GM23338 (cell line): Measurements from ENCODE around the gene MAST3. TPM values are rescaled to one million over a fixed set of nuclear protein-coding genes. Genes with fewer than 3 reads are reported as not detected.

Experiments
- ATAC-seq: fragments of 200-7000 bp; cut with Tn5 transposase; 3 replicates; pipeline ENCODE4 v1.9.1; 2020
- DNase-seq: peaks from one replicate; pipeline ENCODE4 v3.0.0-alpha.2; 2015; ENCODE audit warnings: low spot score
- H2AFZ ChIP-seq: fragments of 200-600 bp; sonication (generic); 2 replicates; pipeline ENCODE4 v1.8.0; 2016; ENCODE audit warnings: antibody characterized with exemption, mild to moderate bottlenecking, moderate library complexity
- H3F3A ChIP-seq: fragments of 200-600 bp; sonication (generic); replicated peaks from 2 replicates; pipeline ENCODE4 v1.8.0; 2017; ENCODE audit warnings: antibody characterized with exemption, mixed run types, low read depth
- H3K27ac ChIP-seq: fragments of 200-600 bp; sonication (generic); 2 replicates; pipeline ENCODE4 v1.6.1; 2016; ENCODE audit warnings: low read depth
- H3K27me3 ChIP-seq: fragments of 200-600 bp; sonication (generic); 2 replicates; pipeline ENCODE4 v1.8.0; 2016; ENCODE audit warnings: mild to moderate bottlenecking, mixed run types, moderate library complexity; ENCODE audit not compliant: insufficient read depth
- H3K36me3 ChIP-seq: fragments of 200-600 bp; sonication (generic); 2 replicates; pipeline ENCODE4 v1.8.0; 2016; ENCODE audit warnings: mild to moderate bottlenecking; ENCODE audit not compliant: insufficient read depth
- H3K4me1 ChIP-seq: fragments of 200-600 bp; sonication (generic); 2 replicates; pipeline ENCODE4 v1.8.0; 2016; ENCODE audit warnings: mild to moderate bottlenecking, moderate library complexity; ENCODE audit not compliant: insufficient read depth
- H3K4me2 ChIP-seq: fragments of 200-600 bp; sonication (generic); 2 replicates; pipeline ENCODE4 v1.7.1; 2017; ENCODE audit warnings: mixed run types
- H3K4me3 ChIP-seq: fragments of 200-600 bp; sonication (generic); 2 replicates; pipeline ENCODE4 v1.6.1; 2016; ENCODE audit warnings: mixed run types
- H3K79me2 ChIP-seq: fragments of 200-600 bp; sonication (generic); replicated peaks from 2 replicates; pipeline ENCODE4 v1.8.0; 2017; ENCODE audit warnings: mild to moderate bottlenecking; ENCODE audit not compliant: insufficient read depth
- H3K9me2 ChIP-seq: fragments of 200-600 bp; sonication (generic); 2 replicates; pipeline ENCODE4 v1.8.0; 2017; ENCODE audit not compliant: insufficient read depth
- H4K20me1 ChIP-seq: fragments of 200-600 bp; sonication (generic); replicated peaks from 2 replicates; pipeline ENCODE4 v1.8.0; 2017; ENCODE audit warnings: mild to moderate bottlenecking; ENCODE audit not compliant: insufficient read depth
- H3K27ac Mint-ChIP-seq: 2 replicates; pipeline ENCODE4 v1.8.0; 2020; ENCODE audit warnings: inconsistent platforms, mild to moderate bottlenecking, moderate library complexity, mixed read lengths
- H3K27me3 Mint-ChIP-seq: 3 replicates; pipeline ENCODE4 v1.8.0; 2022; ENCODE audit warnings: low read depth, mild to moderate bottlenecking, moderate library complexity, mixed read lengths, inconsistent platforms; ENCODE audit not compliant: insufficient read depth, poor library complexity
- H3K36me3 Mint-ChIP-seq: 3 replicates; pipeline ENCODE4 v1.8.0; 2021; ENCODE audit warnings: low read depth, mild to moderate bottlenecking, inconsistent platforms, moderate library complexity, mixed read lengths
- H3K4me1 Mint-ChIP-seq: 3 replicates; pipeline ENCODE4 v1.8.0; 2020; ENCODE audit warnings: mild to moderate bottlenecking, inconsistent platforms, mixed read lengths
- H3K4me3 Mint-ChIP-seq: 3 replicates; pipeline ENCODE4 v1.8.0; 2021; ENCODE audit warnings: moderate library complexity, mild to moderate bottlenecking, inconsistent platforms, mixed read lengths
- H3K9me3 Mint-ChIP-seq: 3 replicates; pipeline ENCODE4 v1.8.0; 2020; ENCODE audit warnings: moderate library complexity, mild to moderate bottlenecking, inconsistent platforms, mixed read lengths
- CREB1 ChIP-seq: fragments of 250-450 bp; sonication (Bioruptor Pico); IDR thresholded peaks from 2 replicates; pipeline ENCODE4 v1.5.0; 2020; ENCODE audit warnings: low read depth, mild to moderate bottlenecking, moderate library complexity
- CTCF ChIP-seq, 2 experiments: fragments of 200-600 bp in 1 of 2; sonication (generic) in 1 of 2; conservative IDR thresholded peaks; 2 replicates each; pipeline versions ENCODE4 v1.5.1 to v1.6.1; 2016 to 2017; ENCODE audit warnings: antibody characterized with exemption in 2 of 2, low read depth in 2 of 2, mild to moderate bottlenecking in 2 of 2, moderate library complexity in 1 of 2
- EZH2 ChIP-seq: fragments of 200-600 bp; sonication (generic); IDR thresholded peaks from one replicate; pipeline ENCODE4 v1.8.0; 2017; ENCODE audit warnings: antibody characterized with exemption, mild to moderate bottlenecking, low read depth; ENCODE audit not compliant: unreplicated experiment
- EZH2phosphoT487 ChIP-seq: fragments of 200-600 bp; sonication (generic); IDR thresholded peaks from one replicate; pipeline ENCODE4 v1.8.1; 2018; ENCODE audit warnings: antibody characterized with exemption; ENCODE audit not compliant: unreplicated experiment
- REST ChIP-seq: IDR thresholded peaks from one replicate; pipeline ENCODE4 v1.6.1; 2018; ENCODE audit warnings: antibody characterized with exemption; ENCODE audit not compliant: unreplicated experiment
- polyA plus RNA-seq: library from polyadenylated mRNA; unstranded; fragments of >200 nt; fragmentation: Nextera tagmentation; extraction: Ambion mirVana; gene quantifications from 2 replicates; pipeline ENCODE4 v1.2.1, GENCODE V29; 2016
- total RNA-seq: library from RNA; depleted of rRNA; stranded (reverse); fragments of >200 nt; shearing (Covaris generic); gene quantifications from 2 replicates; pipeline ENCODE4 v1.2.3, GENCODE V29; 2014
- TF ChIP-seq, protein P1 (sequence below): IDR thresholded peaks from 2 replicates; pipeline ENCODE4 v1.6.1; 2016; ENCODE audit warnings: antibody characterized with exemption

Gene MAST3
- total and polyA plus RNA-seq, 2 experiments from 2014 or later, result 5.6 to 8.8 TPM

DNA sequence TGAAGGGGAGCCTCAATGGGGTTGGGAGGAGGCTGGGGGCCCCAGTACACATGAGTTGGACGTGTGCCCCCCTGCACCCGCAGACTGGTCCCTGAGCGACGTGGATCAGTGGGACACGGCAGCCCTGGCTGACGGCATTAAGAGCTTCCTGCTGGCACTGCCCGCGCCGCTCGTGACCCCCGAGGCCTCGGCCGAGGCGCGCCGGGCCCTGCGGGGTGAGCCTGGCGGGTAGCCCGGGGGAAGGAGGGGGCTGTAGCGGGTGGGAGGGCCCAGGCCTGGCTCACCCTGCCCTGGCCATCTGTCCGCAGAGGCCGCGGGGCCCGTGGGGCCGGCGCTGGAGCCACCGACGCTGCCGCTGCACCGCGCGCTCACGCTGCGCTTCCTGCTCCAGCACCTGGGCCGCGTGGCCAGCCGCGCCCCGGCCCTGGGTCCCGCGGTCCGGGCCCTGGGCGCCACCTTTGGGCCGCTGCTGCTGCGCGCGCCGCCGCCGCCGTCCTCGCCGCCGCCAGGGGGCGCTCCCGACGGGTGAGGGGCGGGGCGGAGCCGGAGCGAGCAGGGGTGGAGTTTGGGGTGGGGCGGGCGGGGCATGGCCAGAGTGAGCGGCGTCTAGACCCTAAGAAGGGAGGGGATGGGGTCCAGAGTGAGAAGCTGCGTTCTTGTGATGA lies 63.5 kb downstream of the MAST3 start:
- H4K20me1 ChIP-seq, result no peaks in the 10 kb centered on the region; the same call in none of the 2 replicates
- H3K4me2 ChIP-seq, result peak overlapping the region; percentile 57; the same call in 1 of the 2 replicates
- H3K4me3 ChIP-seq, result peak overlapping the region; percentile 42; the same call in 1 of the 2 replicates
- H3K4me1 ChIP-seq, result peaks cover 10% of the 10 kb centered on the region; the same call in 1 of the 2 replicates
- peaks cover 11% of the 10 kb centered on the region for H3K4me1 Mint-ChIP-seq
- 0 out of 3 replicates have a peak overlapping the region, but pooled peaks have one; percentile 38 for H3K4me3 Mint-ChIP-seq
- H3F3A ChIP-seq, result peaks cover 9% of the 10 kb centered on the region
- H3K9me2 ChIP-seq, result no peaks in the 10 kb centered on the region
- no peaks in the 10 kb centered on the region for H3K79me2 ChIP-seq
- peak in 1 of 2 experiments; percentile 78; a peak in 2 of 4 replicates for TF ChIP-seq CTCF (conservative IDR thresholded peaks at IDR 0.05; ENCODE audit: low read depth in 2 of 2)
- TF ChIP-seq EZH2, result no peak
- H3K36me3 Mint-ChIP-seq, result peaks cover 31% of the 10 kb centered on the region
- peak; percentile 85 for ATAC-seq
- H3K27ac Mint-ChIP-seq, result peak overlapping the region; percentile 40; the same call in 1 of the 2 replicates
- no peak overlapping the region for H2AFZ ChIP-seq
- H3K27ac ChIP-seq, result no peak overlapping the region
- H3K36me3 ChIP-seq, result peaks cover 4% of the 10 kb centered on the region; the same call in 1 of the 2 replicates
- no peaks in the 10 kb centered on the region for H3K9me3 Mint-ChIP-seq
- H3K27me3 Mint-ChIP-seq, result peaks cover 11% of the 10 kb centered on the region
- no peaks in the 10 kb centered on the region for H3K27me3 ChIP-seq
- peak; percentile 82 for DNase-seq

- DNase-seq (no peak), ATAC-seq (no peak)
- TF ChIP-seq, protein P1, sequence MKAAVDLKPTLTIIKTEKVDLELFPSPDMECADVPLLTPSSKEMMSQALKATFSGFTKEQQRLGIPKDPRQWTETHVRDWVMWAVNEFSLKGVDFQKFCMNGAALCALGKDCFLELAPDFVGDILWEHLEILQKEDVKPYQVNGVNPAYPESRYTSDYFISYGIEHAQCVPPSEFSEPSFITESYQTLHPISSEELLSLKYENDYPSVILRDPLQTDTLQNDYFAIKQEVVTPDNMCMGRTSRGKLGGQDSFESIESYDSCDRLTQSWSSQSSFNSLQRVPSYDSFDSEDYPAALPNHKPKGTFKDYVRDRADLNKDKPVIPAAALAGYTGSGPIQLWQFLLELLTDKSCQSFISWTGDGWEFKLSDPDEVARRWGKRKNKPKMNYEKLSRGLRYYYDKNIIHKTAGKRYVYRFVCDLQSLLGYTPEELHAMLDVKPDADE, result no peak
- TF ChIP-seq REST (no peak), EZH2 (no peak), CREB1 (CRISPR knock-in tag) (no peak), EZH2phosphoT487 (no peak)
- H3K9me2 ChIP-seq, result no peaks in the 10 kb centered on the region
- no peaks in the 10 kb centered on the region for H3K79me2 ChIP-seq
- Mint-ChIP-seq H3K27me3 (peaks cover 8% of the 10 kb centered on the region), H3K4me3 (peak overlapping the region; percentile 38; the same call in 1 of the 3 replicates), H3K9me3 (no peaks in the 10 kb centered on the region), H3K4me1 (peaks cover 6% of the 10 kb centered on the region), H3K36me3 (peaks cover 33% of the 10 kb centered on the region), H3K27ac (peak overlapping the region; percentile 40; the same call in 1 of the 2 replicates)
- H3K4me3 ChIP-seq, result 0 out of 2 replicates have a peak overlapping the region, but pooled peaks have one; percentile 32
- H3F3A ChIP-seq, result peaks cover 9% of the 10 kb centered on the region
- H2AFZ ChIP-seq, result no peak overlapping the region
- H3K4me2 ChIP-seq, result peak overlapping the region; percentile 55; the same call in 1 of the 2 replicates
- no peaks in the 10 kb centered on the region for H3K27me3 ChIP-seq
- no peaks in the 10 kb centered on the region; the same call in none of the 2 replicates for H4K20me1 ChIP-seq
- no peak overlapping the region for H3K27ac ChIP-seq
- peaks cover 10% of the 10 kb centered on the region; the same call in 1 of the 2 replicates for H3K4me1 ChIP-seq
- H3K36me3 ChIP-seq, result peaks cover 4% of the 10 kb centered on the region; the same call in 1 of the 2 replicates
Observed at GRCh38 chr19:18161636-18162002, 64.0 kb downstream of the MAST3 start.
